ENCODE results near the gene ZNF343. TPM values are rescaled to one million over a fixed set of nuclear protein-coding genes. Genes with fewer than 3 reads are reported as not detected.

ZNF343 gene
- total RNA-seq, 1 experiment from 2014 or later = 13.4 TPM

GRCh38 chr20:2519115-2519809 lies 10.5 kb upstream of the ZNF343 start:
- CTCF ChIA-PET = no interaction called here
- no peak for ATAC-seq
- no TSS peak for BruUV-seq (replicated peaks)

GRCh38 chr20:2518558-2518957 lies 9.8 kb upstream of the ZNF343 start:
- H3K4me3 ChIP-seq (ENCODE audit: low read depth in 2 of 2, low read length in 2 of 2) = no peak overlapping the region
- intact Hi-C loops (cut with micrococcal nuclease; ENCODE audit: unreplicated experiment) = no loop called here
- TF ChIP-seq CTCF (IDR thresholded peaks at IDR 0.05) = no peak
- TF ChIP-seq REST (IDR thresholded peaks at IDR 0.05; ENCODE audit: insufficient read depth in 1 of 2, low read depth in 2 of 2, low read length in 1 of 2) = no peak
- TF ChIP-seq SIN3A (IDR thresholded peaks at IDR 0.05; ENCODE audit: borderline replicate concordance, insufficient read depth, low read depth, low read length) = no peak
- TF ChIP-seq POLR2AphosphoS5 (IDR thresholded peaks at IDR 0.05; ENCODE audit: low read depth, low read length) = no peak
- no peak for TF ChIP-seq TCF7L2 (IDR thresholded peaks at IDR 0.05; ENCODE audit: low read depth, low read length)
- no peaks in the 10 kb centered on the region for H3K27me3 ChIP-seq (ENCODE audit: control insufficient read depth, insufficient read depth, low read length)
- no peaks in the 10 kb centered on the region for H3K36me3 ChIP-seq (ENCODE audit: control insufficient read depth, insufficient read depth, low read length)
- ChIA-PET CTCF (interaction anchor here (0.9 kb wide), 1 partner anchor 137 kb away, joined by 3 read pairs; no protein-coding TSS in a partner anchor), POLR2A (no interaction called here)
- in situ Hi-C loops (cut with HindIII; ENCODE audit: low pct_unique_long_range_greater_than_20kb, low sequenced_read_pairs) = no loop called here
- no peaks in the 10 kb centered on the region for H3K9me3 ChIP-seq (ENCODE audit: control insufficient read depth, insufficient read depth, low read depth, low read length)
- no peak overlapping the region for H3K27ac ChIP-seq (ENCODE audit: low read length)
- H3K4me1 ChIP-seq (ENCODE audit: control insufficient read depth, insufficient read depth, low read length) = no peaks in the 10 kb centered on the region
- no peak for ATAC-seq
- BruUV-seq (replicated peaks) = no TSS peak
- no peak for DNase-seq (ENCODE audit: low read depth, low spot score)

More at GRCh38 chr20:2519115-2519809, 10.5 kb upstream of the ZNF343 start:
- in situ Hi-C loops (cut with HindIII; ENCODE audit: low pct_unique_long_range_greater_than_20kb, low sequenced_read_pairs) (no loop called here), intact Hi-C loops (cut with micrococcal nuclease; ENCODE audit: unreplicated experiment) (no loop called here)
- Histone ChIP-seq H3K4me1 (ENCODE audit: control insufficient read depth, insufficient read depth, low read length) (no peaks in the 10 kb centered on the region), H3K36me3 (ENCODE audit: control insufficient read depth, insufficient read depth, low read length) (no peaks in the 10 kb centered on the region), H3K4me3 (ENCODE audit: low read depth in 2 of 2, low read length in 2 of 2) (no peak overlapping the region), H3K9me3 (ENCODE audit: control insufficient read depth, insufficient read depth, low read depth, low read length) (no peaks in the 10 kb centered on the region), H3K27me3 (ENCODE audit: control insufficient read depth, insufficient read depth, low read length) (no peaks in the 10 kb centered on the region), H3K27ac (ENCODE audit: low read length) (no peak overlapping the region)
- DNase-seq (ENCODE audit: low read depth, low spot score) = no peak
- POLR2A ChIA-PET = no interaction called here
- no peak for TF ChIP-seq CTCF (IDR thresholded peaks at IDR 0.05)
- TF ChIP-seq REST (IDR thresholded peaks at IDR 0.05; ENCODE audit: insufficient read depth in 1 of 2, low read depth in 2 of 2, low read length in 1 of 2) = no peak
- no peak for TF ChIP-seq SIN3A (IDR thresholded peaks at IDR 0.05; ENCODE audit: borderline replicate concordance, insufficient read depth, low read depth, low read length)
- TF ChIP-seq POLR2AphosphoS5 (IDR thresholded peaks at IDR 0.05; ENCODE audit: low read depth, low read length) = no peak
- TF ChIP-seq TCF7L2 (IDR thresholded peaks at IDR 0.05; ENCODE audit: low read depth, low read length) = no peak
